ENCODE results near the gene CEP164. TPM values are rescaled to one million over a fixed set of nuclear protein-coding genes. Genes with fewer than 3 reads are reported as not detected.

CEP164 gene
- total and polyA plus RNA-seq, 2 of the 4 experiments (the other 2 are of a cell fraction): 23.3 to 26.9 TPM

DNA sequence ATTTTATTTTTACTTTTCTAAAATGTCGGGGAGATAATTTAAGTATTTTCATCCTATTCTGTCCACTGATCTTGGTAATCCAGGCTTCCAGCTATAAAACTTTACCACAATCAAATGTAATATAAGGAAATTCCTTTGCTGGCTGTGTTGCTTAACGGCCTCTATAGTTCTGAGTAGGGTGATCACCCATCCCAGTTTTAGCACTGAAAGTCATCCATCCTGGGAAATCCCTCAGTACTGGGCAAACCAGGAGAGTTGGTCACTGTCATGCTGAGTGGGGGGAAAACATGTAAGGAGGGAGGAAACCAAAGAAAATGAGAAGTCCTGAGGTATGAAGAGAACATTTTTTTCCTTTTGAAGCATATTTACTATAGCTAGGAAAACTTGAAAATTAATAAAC, 49.3 kb upstream of the CEP164 start (continued):
- TF ChIP-seq CTCF (conservative IDR thresholded peaks at IDR 0.05; ENCODE audit: low read depth, low read length): no peak

DNA sequence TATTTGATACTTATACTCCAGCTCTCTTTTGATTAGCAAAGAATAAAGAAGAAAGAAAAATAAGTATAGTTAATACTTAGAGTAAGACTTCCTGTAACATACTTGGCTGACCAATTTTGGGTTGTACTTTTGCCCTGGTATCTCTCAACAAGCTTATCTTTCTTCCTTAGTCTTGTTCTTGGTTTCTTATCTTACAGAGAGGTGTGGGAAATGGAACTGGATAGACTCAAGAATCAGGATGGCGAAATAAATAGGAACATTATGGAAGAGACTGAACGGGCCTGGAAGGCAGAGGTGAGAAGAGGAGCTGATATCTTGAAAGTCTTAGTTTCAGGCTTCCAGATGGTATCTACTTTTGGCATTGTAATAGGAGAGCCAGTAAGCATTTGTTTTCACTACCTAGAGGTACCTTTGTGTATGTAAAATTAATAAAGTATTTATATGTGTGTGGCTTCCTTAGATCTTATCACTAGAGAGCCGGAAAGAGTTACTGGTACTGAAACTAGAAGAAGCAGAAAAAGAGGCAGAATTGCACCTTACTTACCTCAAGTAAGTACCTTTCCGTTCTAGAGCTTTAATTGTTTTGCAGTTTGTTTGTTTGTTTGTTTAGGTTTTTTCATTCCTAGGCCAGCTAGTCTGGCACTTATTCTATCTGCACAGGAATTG, 47.8 kb upstream of the CEP164 start:
- no peak for DNase-seq
- no TSS peak for BruUV-seq (replicated peaks)

More for the DNA sequence above, 47.8 kb upstream of the CEP164 start:
- Histone ChIP-seq H3K4me3 (ENCODE audit: insufficient read depth, low read depth, low read length) (no peak overlapping the region), H2AK5ac (ENCODE audit: low read depth, low read length) (no peak overlapping the region), H2AFZ (replicated peaks; ENCODE audit: low read length, poor library complexity) (no peak overlapping the region), H4K20me1 (ENCODE audit: insufficient read depth, low read length) (no peaks in the 10 kb centered on the region), H4K8ac (ENCODE audit: low read depth in 2 of 2, low read length in 2 of 2) (peak overlapping the region in 1 of 2 experiments; percentile 1; a peak in 2 of 4 replicates), H2BK20ac (ENCODE audit: low read depth, low read length) (peak overlapping the region; percentile 24; the same call in 1 of the 2 replicates), H3K9ac (ENCODE audit: low read depth, low read length) (no peak overlapping the region), H2BK120ac (ENCODE audit: low read depth, low read length) (peak overlapping the region; percentile 56; the same call in 1 of the 2 replicates), H4K5ac (ENCODE audit: low read depth, low read length) (no peak overlapping the region), H3K23ac (ENCODE audit: low read depth, low read length) (0 out of 2 replicates have a peak overlapping the region, but pooled peaks have one; percentile 34), H4K91ac (ENCODE audit: insufficient read depth, low read depth, low read length) (no peak overlapping the region), H3K14ac (replicated peaks; ENCODE audit: low read depth, low read length) (no peak overlapping the region), H3K18ac (ENCODE audit: low read depth, low read length) (peak overlapping the region; percentile 5; the same call in 1 of the 2 replicates), H3K9me3 (ENCODE audit: control insufficient read depth, insufficient read depth, low read length) (no peaks in the 10 kb centered on the region), H2BK5ac (ENCODE audit: low read depth, low read length, poor library complexity, severe bottlenecking) (peak overlapping the region; percentile 16), H3K56ac (ENCODE audit: extremely low read depth, insufficient read depth, low read length) (no peak overlapping the region), H3K27me3 (ENCODE audit: control insufficient read depth, insufficient read depth, low read length) (no peaks in the 10 kb centered on the region), H3K79me1 (ENCODE audit: low read depth in 1 of 2, low read length in 2 of 2) (peaks cover 8 to 23% of the 10 kb centered on the region in 2 experiments), H3K4ac (ENCODE audit: low read depth, low read length) (peak overlapping the region; percentile 15; the same call in 1 of the 2 replicates), H3K4me1 (ENCODE audit: control insufficient read depth, insufficient read depth, low read length) (peaks cover 13% of the 10 kb centered on the region), H3K36me3 (ENCODE audit: control insufficient read depth, insufficient read depth, low read length) (peaks cover 11% of the 10 kb centered on the region), H2AK9ac (replicated peaks; ENCODE audit: low read depth, low read length, poor library complexity) (no peak overlapping the region), H3K9me1 (ENCODE audit: insufficient read depth, low read length) (peaks cover 19% of the 10 kb centered on the region), H3K27ac (ENCODE audit: insufficient read depth, low read length) (no peak overlapping the region), H2BK15ac (ENCODE audit: low read depth, low read length) (peak overlapping the region; percentile 65; the same call in 1 of the 3 replicates), H3K4me2 (ENCODE audit: low read depth, low read length) (no peak overlapping the region)
- TF ChIP-seq NFE2L2 (IDR thresholded peaks at IDR 0.05; ENCODE audit: low read depth, low read length) (no peak), MAZ (IDR thresholded peaks at IDR 0.05; ENCODE audit: borderline replicate concordance, low read depth, low read length) (no peak), FOS (IDR thresholded peaks at IDR 0.05; ENCODE audit: low read depth, low read length) (no peak), CEBPB (IDR thresholded peaks at IDR 0.05; ENCODE audit: low read depth, low read length) (no peak), CTCF (conservative IDR thresholded peaks at IDR 0.05; ENCODE audit: low read depth, low read length) (no peak), POLR2A (IDR thresholded peaks at IDR 0.05; ENCODE audit: low read depth, low read length) (no peak), BHLHE40 (IDR thresholded peaks at IDR 0.05; ENCODE audit: low read depth, low read length) (no peak), MXI1 (IDR thresholded peaks at IDR 0.05; ENCODE audit: borderline replicate concordance, low read depth, low read length) (no peak)
- 80% methylated on average over 1 of the region's 4 CpGs; no CpG with 5 or more reads in 1 of the 2 experiments for WGBS, 2 experiments (ENCODE audit: extremely low coverage in 2 of 2, insufficient read length in 1 of 2)
- in situ Hi-C loops (cut with MboI; ENCODE audit: low sequenced_read_pairs) (no loop called here), dilution Hi-C loops (cut with HindIII; ENCODE audit: low sequenced_read_pairs, unreplicated experiment) (no loop called here), intact Hi-C loops (cut with micrococcal nuclease) (loop anchor here (2.0 kb wide), 1 partner anchor 41 kb away; no protein-coding TSS in a partner anchor)
- ChIA-PET POLR2A (ENCODE audit: unreplicated experiment) (no interaction called here), CTCF (no interaction called here)
- ATAC-seq (ENCODE audit: low read depth): no peak

Data from IMR-90 (cell line).